NCI-H187 treated with DMSO at 0.1 percent for 48 hours (cell line): ENCODE results near the gene BSN.

Source experiments
- DNase-seq: peaks from one replicate; lab custom pipeline; 2025; lab: John Stamatoyannopoulos, UW

BSN gene

GRCh38 chr3:49654955-49655556 lies 100.8 kb downstream of the BSN start:
- no peak for DNase-seq

- no peak for DNase-seq
Observed at GRCh38 chr3:49655731-49656285, 101.5 kb downstream of the BSN start.

- no peak for DNase-seq
Observed at GRCh38 chr3:49656541-49657112, 102.3 kb downstream of the BSN start.

GRCh38 chr3:49657208-49657915 lies 103.1 kb downstream of the BSN start:
- DNase-seq = no peak

- no peak for DNase-seq
Observed at GRCh38 chr3:49658711-49659110, 104.4 kb downstream of the BSN start.

GRCh38 chr3:49659756-49660155 lies 105.5 kb downstream of the BSN start:
- DNase-seq = no peak

GRCh38 chr3:49661281-49661680 lies 107.0 kb downstream of the BSN start:
- no peak for DNase-seq

GRCh38 chr3:49662021-49662420 lies 107.7 kb downstream of the BSN start:
- DNase-seq = no peak

- DNase-seq = no peak
Observed at GRCh38 chr3:49662720-49663413, 108.6 kb downstream of the BSN start.

GRCh38 chr3:49663831-49664230 lies 109.6 kb downstream of the BSN start:
- DNase-seq = no peak

GRCh38 chr3:49664300-49664699 lies 110.0 kb downstream of the BSN start:
- DNase-seq = no peak

- DNase-seq = no peak
Observed at GRCh38 chr3:49665822-49666519, 111.7 kb downstream of the BSN start.

GRCh38 chr3:49666592-49666991 lies 112.3 kb downstream of the BSN start:
- no peak for DNase-seq

GRCh38 chr3:49667701-49668413 lies 113.6 kb downstream of the BSN start:
- no peak for DNase-seq

GRCh38 chr3:49668414-49668797 lies 114.1 kb downstream of the BSN start:
- DNase-seq = no peak

GRCh38 chr3:49668861-49669260 lies 114.6 kb downstream of the BSN start:
- DNase-seq = no peak

- DNase-seq = no peak
Observed at GRCh38 chr3:49669352-49669751, 115.1 kb downstream of the BSN start.

GRCh38 chr3:49670940-49671290 lies 116.6 kb downstream of the BSN start:
- DNase-seq = no peak

GRCh38 chr3:49671291-49672288 lies 117.3 kb downstream of the BSN start:
- DNase-seq = no peak

GRCh38 chr3:49673121-49673714 lies 118.9 kb downstream of the BSN start:
- DNase-seq = no peak
